ENCODE measurements around the gene ZNF611.
"Not testable (repeated sequence)": the region's sequence is repeated elsewhere in the genome, so short reads cannot be mapped to it uniquely, and the experiment has no call there.

ZNF611 gene

DNA sequence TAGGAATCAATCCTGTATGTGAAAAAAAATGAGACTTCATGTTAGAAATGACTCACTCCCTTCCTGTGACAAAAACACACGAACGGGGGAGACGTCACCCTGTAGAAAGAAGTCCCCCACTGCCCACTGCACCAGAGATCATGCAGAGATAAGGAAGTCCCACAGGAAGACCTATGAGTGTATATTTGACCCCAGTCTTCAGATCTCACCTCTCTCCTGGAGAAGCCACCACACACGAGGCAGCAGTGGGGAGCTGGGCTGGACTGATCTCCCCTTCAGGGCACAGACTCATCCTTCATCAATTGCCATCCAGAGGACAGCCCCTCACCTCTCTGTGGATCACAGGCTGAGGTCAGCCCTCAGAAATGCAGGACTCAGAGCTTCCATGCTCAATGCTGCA lies 18.9 kb downstream of the ZNF611 start:
- not testable (repeated sequence) for DNase-seq

- not testable (repeated sequence) for DNase-seq
Measured at GRCh38 chr19:52715330-52715729, 19.5 kb downstream of the ZNF611 start.

DNA sequence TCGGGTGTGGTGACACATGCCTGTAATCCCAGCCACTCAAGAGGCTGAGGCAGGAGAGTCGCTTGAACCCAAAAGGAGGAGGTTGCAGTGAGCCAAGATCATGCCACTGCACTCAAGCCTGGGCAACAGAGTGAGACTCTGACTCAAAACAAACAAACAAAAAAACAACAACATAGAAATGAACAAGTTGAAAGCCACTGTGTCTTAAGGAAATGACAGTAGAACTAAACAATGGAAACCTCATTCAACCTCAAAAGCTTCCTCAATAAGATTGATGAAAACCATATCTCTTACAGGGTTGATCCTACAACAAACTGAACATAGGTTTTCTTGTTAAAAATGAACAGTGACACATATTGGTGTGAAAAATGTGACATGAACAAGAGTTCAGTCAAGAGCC lies 21.8 kb downstream of the ZNF611 start:
- not testable (repeated sequence) for DNase-seq

- not testable (repeated sequence) for DNase-seq
Measured at GRCh38 chr19:52711661-52712060, 23.2 kb downstream of the ZNF611 start.

DNA sequence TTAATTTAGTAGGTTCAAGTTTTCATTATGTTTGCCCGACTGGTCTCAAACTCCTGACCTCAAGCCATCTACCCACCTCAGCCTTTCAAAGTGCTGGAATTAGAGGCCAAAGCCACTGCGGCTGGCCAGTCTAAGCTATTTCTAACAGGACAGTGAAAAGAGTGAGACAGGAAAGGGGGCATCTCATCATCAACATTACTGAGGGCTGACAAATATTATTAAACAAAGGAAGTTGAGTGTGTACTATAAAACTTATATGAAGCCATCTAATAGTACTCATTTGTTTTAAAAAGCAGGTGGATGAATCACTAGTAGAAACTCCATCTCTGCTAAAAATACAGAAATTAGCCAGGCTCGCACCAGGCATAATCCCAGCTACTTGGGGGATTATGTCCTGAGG lies 24.3 kb downstream of the ZNF611 start:
- DNase-seq: no peak

DNA sequence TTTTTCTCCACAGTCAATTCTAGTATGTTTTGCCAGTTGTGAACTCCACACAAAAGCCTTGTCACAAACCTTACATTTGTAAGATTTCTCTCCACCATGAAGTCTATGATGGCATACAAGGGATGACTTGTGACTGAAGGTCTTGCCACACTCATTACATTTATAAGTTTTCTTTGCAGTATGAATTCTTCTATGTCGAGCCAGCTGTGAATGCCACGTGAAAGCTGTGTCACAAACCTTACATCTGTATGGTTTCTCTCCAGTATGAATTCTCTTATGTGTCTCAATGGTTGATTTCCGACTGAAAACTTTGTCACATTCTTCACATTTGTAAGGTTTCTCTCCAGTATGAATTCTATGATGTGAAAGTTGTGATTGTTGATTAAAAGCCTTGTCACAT lies 29.2 kb downstream of the ZNF611 start:
- DNase-seq: not testable (repeated sequence)

GRCh38 chr19:52703917-52704316 lies 30.9 kb downstream of the ZNF611 start:
- DNase-seq: no peak

- no peak for DNase-seq
Measured at GRCh38 chr19:52700673-52701072, 34.2 kb downstream of the ZNF611 start.

DNA sequence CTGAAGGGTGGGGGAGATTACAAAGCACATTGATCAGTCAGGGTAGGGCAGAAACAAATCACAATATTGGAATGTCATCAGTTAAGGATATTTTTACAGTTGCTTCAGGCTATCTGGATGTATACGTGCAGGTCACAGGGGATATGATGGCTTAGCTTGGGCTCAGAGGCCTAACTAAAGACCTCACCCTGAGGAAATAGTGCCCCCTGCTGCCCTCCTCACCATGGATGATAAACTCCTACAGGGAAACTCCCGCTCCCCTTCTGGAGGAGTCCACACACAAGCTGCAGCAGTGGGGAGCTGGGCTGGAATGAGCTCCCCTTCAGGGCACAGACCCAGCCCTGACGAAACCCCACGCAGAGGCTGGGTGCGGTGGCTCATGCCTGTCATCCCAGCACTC lies 35.3 kb downstream of the ZNF611 start:
- not testable (repeated sequence) for DNase-seq

DNA sequence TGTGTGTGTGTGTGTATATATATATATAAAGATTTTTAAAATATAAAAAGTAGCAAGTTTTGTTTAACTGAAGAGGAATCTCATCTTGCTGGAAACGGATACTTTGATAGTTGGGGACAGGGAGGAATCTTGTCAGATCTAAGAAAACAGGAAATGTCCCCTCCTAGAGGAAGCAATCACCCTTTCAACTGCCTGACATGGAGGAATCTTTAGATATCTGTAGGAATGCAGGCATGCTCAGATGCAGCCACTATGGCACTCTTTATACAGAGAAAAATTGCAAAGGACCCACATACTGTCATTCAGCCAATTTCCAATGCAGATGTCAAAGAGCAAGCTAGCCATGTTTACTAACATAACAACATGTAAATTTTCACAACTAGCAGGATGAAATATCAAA lies 38.8 kb downstream of the ZNF611 start:
- no peak for DNase-seq

GRCh38 chr19:52694921-52695320 lies 39.9 kb downstream of the ZNF611 start:
- no peak for DNase-seq

DNA sequence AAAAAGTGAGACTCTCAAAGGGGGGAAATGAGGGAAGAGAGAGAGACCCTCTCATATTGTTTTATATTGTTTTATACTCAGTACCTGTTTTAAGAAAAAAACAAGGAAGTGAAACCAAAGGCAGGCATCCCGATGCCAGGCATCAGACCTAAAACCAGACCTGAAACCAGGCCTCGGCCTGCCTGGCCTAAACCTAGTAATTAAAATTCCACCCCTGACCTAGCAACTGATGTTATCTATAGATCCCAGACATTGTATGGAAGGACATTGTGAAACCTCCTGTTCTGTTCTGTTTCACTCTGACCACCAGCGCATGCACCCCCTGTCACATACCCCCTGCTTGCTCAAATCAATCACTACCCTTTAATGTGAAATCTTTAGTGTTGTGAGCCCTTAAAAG lies 40.6 kb downstream of the ZNF611 start:
- not testable (repeated sequence) for DNase-seq

- no peak for DNase-seq
Measured at GRCh38 chr19:52692431-52693008, 42.3 kb downstream of the ZNF611 start.

GRCh38 chr19:52691737-52692136 lies 43.1 kb downstream of the ZNF611 start:
- no peak for DNase-seq

DNA sequence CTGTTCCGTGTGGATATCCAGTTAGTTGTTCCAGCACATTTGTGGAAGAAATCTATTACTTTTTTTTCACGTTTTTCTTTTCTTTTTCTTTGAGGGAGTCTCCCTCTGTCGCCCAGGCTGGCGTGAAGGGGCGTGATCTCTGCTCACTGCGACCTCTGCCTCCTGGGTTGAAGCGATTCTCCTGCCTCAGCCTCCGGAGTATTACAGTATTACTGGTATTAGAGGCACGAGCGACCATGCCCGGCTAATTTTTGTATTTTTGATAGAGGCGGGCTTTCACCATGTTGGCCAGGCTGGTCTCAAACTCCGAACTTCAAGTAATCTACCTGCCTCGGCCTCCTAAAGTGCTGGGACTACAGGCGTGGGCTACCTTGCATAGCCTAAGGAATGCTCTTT lies 43.6 kb downstream of the ZNF611 start:
- no peak for DNase-seq

DNA sequence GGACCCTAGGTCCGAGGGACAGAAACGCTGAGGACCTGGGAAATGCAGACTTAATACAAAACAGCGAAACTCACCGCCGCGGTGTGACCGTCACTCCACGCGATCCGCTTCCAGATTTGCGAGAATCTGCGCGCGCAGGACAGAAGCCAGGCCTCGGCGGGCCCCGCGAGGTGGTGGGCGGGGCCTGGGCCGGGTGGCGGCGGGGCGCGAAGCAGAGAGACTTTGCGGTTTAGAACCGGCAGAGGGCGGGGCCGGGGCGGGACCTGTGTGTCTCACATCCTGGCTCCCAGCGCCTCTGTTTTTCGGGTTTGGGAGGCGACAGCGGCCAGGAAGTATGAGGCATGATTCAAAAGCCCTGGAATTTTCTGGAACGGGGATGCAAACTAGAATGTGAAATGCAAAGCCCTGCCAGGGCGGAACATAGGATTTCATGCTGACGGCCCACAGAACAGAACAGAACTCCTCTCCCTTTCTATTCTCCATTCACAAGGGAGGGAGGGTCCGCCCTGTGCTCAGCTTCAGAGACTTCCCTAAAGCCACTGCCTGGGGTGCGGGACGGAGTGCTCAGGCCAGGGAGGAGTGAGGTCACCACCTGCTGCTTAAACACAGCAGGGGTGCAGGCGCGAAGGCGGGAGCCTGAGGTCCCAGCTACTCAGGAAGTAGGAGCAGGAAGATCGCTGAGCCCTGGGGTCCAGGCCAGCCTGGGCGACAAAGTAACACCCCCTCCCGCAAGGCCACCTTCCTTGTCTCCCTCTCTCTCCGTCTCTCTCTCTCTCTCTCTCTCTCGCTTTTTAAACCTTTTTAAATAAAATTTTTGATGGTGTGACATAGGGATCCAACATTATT lies 44.3 kb downstream of the ZNF611 start:
- peak; percentile 68 to 72 for DNase-seq

GRCh38 chr19:52689843-52690368 lies 44.9 kb downstream of the ZNF611 start:
- DNase-seq: peak; percentile 1 to 5

DNA sequence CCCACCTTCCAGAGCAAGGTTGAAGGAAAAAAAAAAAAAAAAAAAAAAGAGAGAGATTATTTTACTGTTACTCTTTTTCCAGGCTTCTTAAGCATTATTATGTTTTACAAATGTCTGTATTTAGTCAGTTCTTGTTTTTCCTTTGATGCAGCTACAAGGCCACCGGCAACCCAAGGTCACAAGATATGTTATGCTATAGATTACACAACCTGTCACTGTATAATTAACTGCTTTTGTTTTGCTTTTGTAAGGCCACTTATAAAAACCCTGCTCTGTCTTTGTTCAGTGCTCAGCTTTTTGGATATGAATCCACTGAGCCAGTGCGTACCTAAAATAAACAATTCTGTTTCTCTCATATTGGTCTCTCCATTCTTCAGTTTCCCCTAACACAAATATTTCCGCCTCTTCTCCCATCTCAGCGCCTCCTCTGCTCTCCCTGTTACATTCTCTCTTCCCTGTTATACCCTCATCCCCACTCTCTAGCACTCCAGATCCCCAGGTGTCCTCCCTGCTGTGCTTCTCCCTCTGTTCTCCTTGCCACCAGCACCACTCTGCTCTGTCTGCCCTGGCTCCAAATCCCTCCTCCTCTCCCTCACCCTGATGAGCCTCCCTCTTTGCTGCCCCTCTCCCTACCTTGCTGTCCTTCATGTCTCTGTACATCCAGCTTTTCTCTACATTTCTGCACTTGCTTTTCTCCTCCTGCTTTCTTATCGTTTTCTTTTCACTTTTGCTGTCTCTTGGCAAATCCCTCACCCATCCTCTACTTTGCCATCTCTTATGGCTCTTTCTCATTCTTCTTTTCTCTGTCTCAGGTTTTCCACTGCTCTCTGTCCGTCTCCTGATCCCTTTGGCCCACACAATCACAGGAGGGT lies 45.7 kb downstream of the ZNF611 start:
- DNase-seq: not testable (repeated sequence)

DNA sequence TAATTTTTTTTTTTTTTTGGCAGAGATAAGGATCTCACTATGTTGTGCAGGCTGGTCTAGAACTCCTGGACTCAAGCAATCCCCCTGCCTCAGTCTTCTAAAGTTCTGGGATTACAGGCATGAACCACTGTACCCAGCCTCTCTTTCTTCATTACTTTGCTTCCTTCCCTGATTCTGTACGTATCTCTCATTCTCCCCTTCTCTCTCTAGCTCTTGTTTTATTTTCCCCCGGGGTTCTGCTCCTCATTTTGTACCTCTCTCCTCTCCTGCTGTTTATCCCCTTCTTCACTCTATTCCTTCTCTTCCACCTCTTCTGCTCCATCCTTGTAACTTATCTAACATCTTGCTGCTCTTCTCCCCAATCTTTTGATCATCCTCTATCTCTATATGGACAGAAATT lies 46.5 kb downstream of the ZNF611 start:
- no peak for DNase-seq

- DNase-seq: no peak
Measured at GRCh38 chr19:52687684-52688083, 47.2 kb downstream of the ZNF611 start.

DNA sequence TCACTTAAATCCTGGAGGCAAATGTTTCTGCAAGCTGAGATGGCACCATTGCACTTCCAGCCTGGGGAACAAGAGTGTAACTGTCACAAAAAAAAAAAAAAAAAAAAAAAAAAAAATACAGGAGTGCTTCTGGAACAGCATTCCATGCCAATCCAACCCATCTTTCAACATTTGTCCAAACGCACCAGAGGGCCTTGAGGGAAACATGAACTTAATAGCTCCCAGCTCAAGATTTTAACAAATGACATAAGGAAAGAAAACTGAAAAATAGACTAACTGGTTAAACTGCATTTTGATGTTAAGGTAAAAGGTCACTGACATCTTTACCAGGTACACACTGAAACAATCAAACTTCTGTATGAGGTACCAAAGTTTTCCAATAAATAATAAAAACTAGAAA lies 49.0 kb downstream of the ZNF611 start:
- DNase-seq: no peak

DNA sequence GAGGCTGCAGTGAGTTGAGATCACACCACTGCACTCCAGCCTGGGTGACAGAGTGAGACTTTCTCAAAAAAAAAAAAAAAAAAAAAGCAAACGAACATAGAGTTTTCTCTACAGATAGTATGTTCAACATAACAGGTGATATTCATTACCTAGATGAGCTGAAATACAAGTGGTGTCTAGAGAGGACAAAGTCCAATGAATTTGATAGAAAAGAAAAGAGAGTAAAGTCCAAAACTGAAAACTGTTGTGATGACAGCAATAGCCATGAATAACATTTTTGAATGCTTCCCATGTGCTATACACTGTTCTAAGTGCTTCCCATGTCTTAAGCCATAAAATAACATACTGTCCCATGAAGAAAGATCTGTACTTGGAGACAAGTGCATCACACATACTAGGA lies 53.6 kb downstream of the ZNF611 start:
- DNase-seq: not testable (repeated sequence)

DNA sequence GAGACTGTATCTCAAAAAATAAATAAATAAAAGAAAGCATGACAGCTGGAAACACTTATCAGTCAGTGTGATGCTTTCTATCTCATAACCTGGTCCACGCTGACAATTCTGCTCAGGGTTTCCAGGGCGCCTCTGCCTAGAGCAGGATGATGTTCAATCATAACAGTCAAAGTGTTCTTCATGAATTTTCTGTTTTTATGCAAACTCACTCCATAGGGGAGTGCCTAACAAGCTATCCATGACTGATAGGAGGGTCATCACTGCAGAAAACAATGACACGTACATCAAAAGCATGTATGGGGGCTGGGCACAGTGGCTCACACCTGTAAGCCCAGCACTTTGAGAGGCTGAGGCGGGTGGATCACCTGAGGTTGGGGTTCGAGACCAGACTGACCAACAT lies 55.2 kb downstream of the ZNF611 start:
- no peak for DNase-seq

All from cerebellar nuclear complex (tissue), 1 donor.